IMR-90 (cell line): ENCODE data around the gene LEPR.

Experiments
- BHLHE40 ChIP-seq: fragments of 150-350 bp; IDR thresholded peaks from 2 replicates; pipeline ENCODE4 v1.6.1; 2016; ENCODE audit warnings: mild to moderate bottlenecking, low read depth, low read length
- CTCF ChIP-seq: conservative IDR thresholded peaks from 2 replicates; pipeline ENCODE4 v1.5.1; 2012; ENCODE audit warnings: mild to moderate bottlenecking, low read depth, low read length, improper control_type of control experiment
- ELK1 ChIP-seq: fragments of 150-350 bp; IDR thresholded peaks from 2 replicates; pipeline ENCODE4 v1.6.1; 2016; ENCODE audit warnings: low read depth, mild to moderate bottlenecking, low read length, moderate library complexity, borderline replicate concordance
- MAFK ChIP-seq: IDR thresholded peaks from 2 replicates; pipeline ENCODE4 v1.6.1; 2012; ENCODE audit warnings: low read depth, low read length, improper control_type of control experiment
- MAZ ChIP-seq: IDR thresholded peaks from 2 replicates; pipeline ENCODE4 v1.6.1; 2012; ENCODE audit warnings: low read depth, mild to moderate bottlenecking, low read length, improper control_type of control experiment, moderate library complexity, borderline replicate concordance
- NFE2L2 ChIP-seq: fragments of 150-350 bp; IDR thresholded peaks from 2 replicates; pipeline ENCODE4 v1.6.1; 2016; ENCODE audit warnings: low read depth, mild to moderate bottlenecking, low read length
- POLR2A ChIP-seq: IDR thresholded peaks from 2 replicates; pipeline ENCODE4 v1.6.1; 2012; ENCODE audit warnings: mild to moderate bottlenecking, low read depth, low read length

- no peak for TF ChIP-seq CTCF
- TF ChIP-seq BHLHE40, result no peak
- TF ChIP-seq NFE2L2, result no peak
- no peak for TF ChIP-seq POLR2A
- TF ChIP-seq ELK1, result no peak
- no peak for TF ChIP-seq MAZ
- no peak for TF ChIP-seq MAFK
These were observed 1.8 kb upstream of the LEPR start for GRCh38 chr1:65418522-65419185.
